Ectodermal cell (in vitro differentiated cells): Measurements from ENCODE around the gene PFKM.

Source experiments
- H3K27ac ChIP-seq: 2 replicates; pipeline ENCODE4 v1.7.0; 2013; ENCODE audit warnings: mild to moderate bottlenecking, low read depth, low read length; ENCODE audit not compliant: insufficient read depth, poor library complexity, severe bottlenecking
- H3K27me3 ChIP-seq: 2 replicates; pipeline ENCODE4 v1.7.0; 2013; ENCODE audit warnings: mild to moderate bottlenecking, low read length; ENCODE audit not compliant: insufficient read depth, control insufficient read depth, poor library complexity, severe bottlenecking
- H3K36me3 ChIP-seq: one replicate; pipeline ENCODE4 v1.7.0; 2013; ENCODE audit warnings: low read length; ENCODE audit not compliant: control insufficient read depth, insufficient read depth
- H3K4me1 ChIP-seq: one replicate; pipeline ENCODE4 v1.7.0; 2013; ENCODE audit warnings: low read length; ENCODE audit not compliant: control insufficient read depth, insufficient read depth
- H3K4me3 ChIP-seq: 2 replicates; pipeline ENCODE4 v1.7.0; 2013; ENCODE audit warnings: low read depth, low read length, control low read depth; ENCODE audit not compliant: insufficient read depth
- H3K9me3 ChIP-seq: 2 replicates; pipeline ENCODE4 v1.7.0; 2013; ENCODE audit warnings: mild to moderate bottlenecking, low read length, moderate library complexity; ENCODE audit not compliant: control insufficient read depth
- WGBS, 2 experiments: methylation state at CpG; one replicate each; pipeline ENCODE4 v1.1.7; 2013; ENCODE audit warnings: missing lambda C conversion rate in 2 of 2; 5-methylcytosine and 5-hydroxymethylcytosine counted together

PFKM gene

DNA sequence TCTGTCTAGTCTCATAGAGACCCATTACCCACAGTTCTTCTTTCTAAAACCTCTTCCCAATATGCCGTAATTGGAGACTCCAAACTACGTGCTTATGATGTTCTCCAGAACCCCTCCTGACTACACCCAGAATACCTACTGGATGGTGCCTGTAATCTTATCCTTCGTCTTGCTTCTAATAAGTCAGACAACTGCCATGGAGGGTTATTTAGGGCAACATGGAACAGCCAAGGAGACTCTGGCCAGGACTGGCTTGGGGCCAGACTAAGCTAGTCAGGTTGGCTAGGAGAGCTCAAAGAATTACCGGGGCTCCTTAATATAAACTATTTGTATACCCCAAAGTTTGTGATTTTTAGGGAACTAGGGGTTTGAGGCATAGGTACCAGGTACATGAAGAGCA lies 6.8 kb downstream of the PFKM start:
- Histone ChIP-seq H3K4me3 (no peak overlapping the region), H3K36me3 (peaks cover 50% of the 10 kb centered on the region), H3K27ac (no peak overlapping the region), H3K9me3 (no peaks in the 10 kb centered on the region), H3K4me1 (peaks cover 8% of the 10 kb centered on the region), H3K27me3 (no peaks in the 10 kb centered on the region)
- WGBS, 2 experiments: 95 to 98% methylated on average over 4 of the region's 4 CpGs

DNA sequence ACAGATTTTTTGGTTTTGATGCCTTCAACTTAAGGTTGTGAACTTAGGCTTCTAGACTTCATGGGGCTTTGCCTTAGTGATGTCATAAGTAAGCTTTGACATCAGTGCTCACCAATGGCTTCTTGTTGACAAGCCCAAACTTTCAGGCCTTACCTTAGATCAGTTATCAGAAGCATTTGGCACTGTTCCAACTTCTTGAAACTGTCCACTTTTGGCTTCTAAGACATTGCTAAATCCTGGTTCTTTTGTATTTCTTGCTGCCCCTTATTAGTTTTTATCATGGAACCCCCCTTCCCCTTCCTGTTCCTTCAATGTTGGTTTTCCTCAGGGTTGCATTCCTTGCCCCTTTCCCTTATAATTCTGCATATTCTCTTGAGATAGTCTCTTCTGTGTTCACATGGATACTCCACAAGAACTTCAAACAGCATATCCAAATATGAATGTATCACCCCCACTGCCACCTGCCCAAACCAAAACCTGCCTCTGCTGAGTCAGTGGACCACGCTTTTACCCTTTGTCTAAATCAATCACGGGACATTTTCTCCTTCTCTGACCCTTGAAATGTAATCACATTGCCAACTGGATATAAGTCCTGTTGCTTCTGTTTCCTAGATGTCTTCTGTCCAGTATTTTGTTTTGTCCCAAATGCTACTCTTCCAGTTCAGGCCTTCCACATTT lies 7.9 kb downstream of the PFKM start:
- no peak overlapping the region for H3K27ac ChIP-seq
- H3K27me3 ChIP-seq: no peaks in the 10 kb centered on the region
- H3K4me3 ChIP-seq: no peak overlapping the region
- H3K9me3 ChIP-seq: no peaks in the 10 kb centered on the region
- H3K4me1 ChIP-seq: peaks cover 1% of the 10 kb centered on the region
- peaks cover 61% of the 10 kb centered on the region for H3K36me3 ChIP-seq
- WGBS, 2 experiments: 94% methylated on average over 2 of the region's 2 CpGs

DNA sequence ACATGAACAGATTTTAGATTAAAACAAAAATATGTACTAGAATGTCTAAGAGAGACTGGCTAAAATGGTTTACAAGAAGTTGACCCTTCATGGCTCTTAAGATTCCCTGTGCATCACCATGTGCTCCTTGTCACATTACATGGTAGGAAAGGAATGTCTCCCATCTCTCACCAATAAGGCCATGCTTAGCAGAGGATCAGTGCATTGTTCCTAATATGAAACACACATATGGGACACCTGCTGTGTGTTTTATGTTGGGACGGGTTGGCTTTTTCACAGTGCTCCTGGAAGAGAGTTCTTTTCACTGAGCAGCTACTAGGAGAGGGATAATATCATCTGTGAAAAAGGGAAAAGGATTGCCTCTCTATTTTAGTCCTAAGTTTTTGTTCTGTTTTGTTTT lies 9.6 kb downstream of the PFKM start:
- Histone ChIP-seq H3K4me1 (no peaks in the 10 kb centered on the region), H3K27me3 (no peaks in the 10 kb centered on the region), H3K4me3 (no peak overlapping the region), H3K27ac (no peak overlapping the region), H3K36me3 (peaks cover 68% of the 10 kb centered on the region), H3K9me3 (no peaks in the 10 kb centered on the region)
- WGBS, 2 experiments: 96 to 100% methylated on average over 1 of the region's 1 CpG

DNA sequence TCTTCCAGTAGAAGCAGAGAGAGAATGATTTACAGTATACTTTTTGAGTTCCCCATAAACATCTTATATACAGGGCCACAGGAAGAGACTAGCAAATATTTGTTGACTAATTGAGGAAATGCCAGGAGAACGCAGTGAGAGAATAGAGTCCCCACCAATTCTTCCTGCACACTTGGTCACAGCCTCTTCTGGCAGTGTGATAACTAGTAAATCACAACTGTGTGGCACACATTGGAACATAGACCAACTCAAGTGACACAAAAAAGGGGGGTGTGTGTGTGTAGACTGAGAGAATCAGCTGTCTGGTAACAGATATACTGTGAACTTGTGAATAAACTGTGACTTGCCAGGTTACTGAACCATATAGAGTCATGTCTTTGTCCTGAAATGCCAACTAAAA lies 10.2 kb downstream of the PFKM start:
- H3K36me3 ChIP-seq: peaks cover 71% of the 10 kb centered on the region
- no peak overlapping the region for H3K4me3 ChIP-seq
- no peaks in the 10 kb centered on the region for H3K27me3 ChIP-seq
- H3K27ac ChIP-seq: no peak overlapping the region
- H3K9me3 ChIP-seq: no peaks in the 10 kb centered on the region
- 90 to 93% methylated on average over 1 of the region's 1 CpG for WGBS, 2 experiments
- H3K4me1 ChIP-seq: no peaks in the 10 kb centered on the region

DNA sequence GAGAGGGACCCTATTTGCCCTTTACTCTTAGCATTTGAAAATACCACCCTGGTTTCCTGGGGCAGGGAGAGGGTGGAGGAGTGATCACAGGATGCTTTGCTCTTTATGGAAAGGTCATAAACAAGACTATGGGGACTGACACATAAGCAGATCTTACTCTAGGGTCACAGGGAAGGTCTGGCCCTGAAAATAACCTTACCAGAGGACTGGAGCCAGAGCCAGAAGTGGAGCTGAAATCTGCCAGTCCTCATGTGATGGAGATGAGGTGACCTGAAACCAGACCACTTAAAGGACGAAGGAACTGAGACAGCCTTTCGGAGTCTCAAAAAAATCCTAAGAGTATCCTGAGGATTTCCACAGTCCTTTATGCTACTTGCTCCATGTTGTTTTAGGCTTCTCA lies 12.4 kb downstream of the PFKM start:
- H3K36me3 ChIP-seq: peaks cover 70% of the 10 kb centered on the region
- H3K27ac ChIP-seq: no peak overlapping the region
- H3K4me1 ChIP-seq: no peaks in the 10 kb centered on the region
- no peaks in the 10 kb centered on the region for H3K27me3 ChIP-seq
- no peak overlapping the region for H3K4me3 ChIP-seq
- 95% methylated on average over 2 of the region's 2 CpGs for WGBS, 2 experiments
- no peaks in the 10 kb centered on the region for H3K9me3 ChIP-seq

DNA sequence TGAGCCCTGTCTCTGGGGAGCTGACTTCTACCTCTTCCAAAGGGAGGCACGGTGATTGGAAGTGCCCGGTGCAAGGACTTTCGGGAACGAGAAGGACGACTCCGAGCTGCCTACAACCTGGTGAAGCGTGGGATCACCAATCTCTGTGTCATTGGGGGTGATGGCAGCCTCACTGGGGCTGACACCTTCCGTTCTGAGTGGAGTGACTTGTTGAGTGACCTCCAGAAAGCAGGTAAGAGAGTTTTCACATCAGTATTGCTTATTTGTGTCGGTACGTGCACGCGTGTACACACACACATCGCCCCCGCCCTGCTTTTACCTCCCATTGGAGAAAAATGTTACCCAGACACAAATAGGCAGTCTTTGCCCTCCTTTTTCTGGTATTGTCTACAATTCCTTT lies 13.7 kb downstream of the PFKM start:
- Histone ChIP-seq H3K36me3 (peaks cover 71% of the 10 kb centered on the region), H3K27me3 (no peaks in the 10 kb centered on the region), H3K4me1 (no peaks in the 10 kb centered on the region), H3K9me3 (no peaks in the 10 kb centered on the region), H3K4me3 (no peak overlapping the region), H3K27ac (no peak overlapping the region)
- 96 to 97% methylated on average over 14 of the region's 14 CpGs for WGBS, 2 experiments

DNA sequence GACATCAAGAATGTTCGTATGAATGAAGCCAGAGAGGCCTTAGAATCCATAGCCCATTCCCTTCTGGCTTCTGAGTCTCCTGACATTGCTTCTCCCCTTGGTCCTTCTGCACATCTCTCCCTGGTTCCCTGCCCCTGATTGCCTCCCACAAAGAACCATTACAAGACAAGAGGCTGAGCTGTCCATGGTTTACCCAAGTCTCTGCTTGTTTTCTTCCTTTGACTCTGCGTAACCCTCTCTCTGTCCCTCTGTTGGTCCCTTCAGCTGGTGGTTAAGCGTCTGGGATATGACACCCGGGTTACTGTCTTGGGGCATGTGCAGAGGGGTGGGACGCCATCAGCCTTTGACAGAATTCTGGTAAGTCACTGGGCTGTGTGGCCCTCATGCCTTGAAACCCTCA lies 15.9 kb downstream of the PFKM start:
- Histone ChIP-seq H3K9me3 (no peaks in the 10 kb centered on the region), H3K36me3 (peaks cover 70% of the 10 kb centered on the region), H3K27ac (no peak overlapping the region), H3K4me3 (no peak overlapping the region), H3K4me1 (no peaks in the 10 kb centered on the region), H3K27me3 (no peaks in the 10 kb centered on the region)
- 93 to 96% methylated on average over 5 of the region's 5 CpGs for WGBS, 2 experiments

DNA sequence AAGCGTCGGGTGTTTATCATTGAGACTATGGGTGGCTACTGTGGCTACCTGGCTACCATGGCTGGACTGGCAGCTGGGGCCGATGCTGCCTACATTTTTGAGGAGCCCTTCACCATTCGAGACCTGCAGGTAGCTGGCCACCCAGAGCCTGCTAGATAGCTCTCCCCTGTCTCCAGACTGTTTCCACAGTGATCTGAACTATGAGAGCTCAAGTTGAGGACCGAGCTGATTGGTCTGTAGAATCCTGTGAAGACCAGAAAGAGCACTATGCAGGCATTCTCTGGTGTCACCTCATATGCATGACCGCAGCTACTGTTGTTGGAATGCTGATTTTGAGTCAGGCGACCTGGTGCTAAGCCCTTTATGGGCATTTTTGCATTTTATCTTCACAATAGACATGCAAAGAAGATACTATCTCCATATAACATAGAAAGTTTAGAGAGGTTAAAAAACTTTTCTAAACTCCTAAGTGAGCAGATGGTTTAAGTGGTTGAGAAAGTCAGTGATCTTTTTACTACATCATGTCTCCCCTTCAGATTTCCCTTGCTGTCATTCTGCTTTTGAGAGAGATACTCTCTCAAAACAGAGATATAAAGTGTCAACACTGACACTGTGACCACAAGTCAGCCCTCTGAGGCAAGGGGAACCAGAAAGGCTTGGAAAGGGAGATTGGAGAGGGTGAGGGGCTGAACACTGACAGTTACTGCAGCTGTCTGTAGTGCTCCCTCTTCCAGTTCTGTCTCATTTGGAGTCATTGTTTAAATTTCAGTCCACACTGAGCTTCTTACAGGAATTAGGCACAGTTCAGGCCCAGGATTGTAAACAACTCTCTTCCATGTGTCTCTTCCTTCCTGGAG lies 23.9 kb downstream of the PFKM start:
- Histone ChIP-seq H3K27ac (no peak overlapping the region), H3K36me3 (peaks cover 52% of the 10 kb centered on the region), H3K4me3 (no peak overlapping the region), H3K9me3 (no peaks in the 10 kb centered on the region), H3K27me3 (no peaks in the 10 kb centered on the region), H3K4me1 (no peaks in the 10 kb centered on the region)
- 84 to 85% methylated on average over 7 of the region's 7 CpGs for WGBS, 2 experiments

DNA sequence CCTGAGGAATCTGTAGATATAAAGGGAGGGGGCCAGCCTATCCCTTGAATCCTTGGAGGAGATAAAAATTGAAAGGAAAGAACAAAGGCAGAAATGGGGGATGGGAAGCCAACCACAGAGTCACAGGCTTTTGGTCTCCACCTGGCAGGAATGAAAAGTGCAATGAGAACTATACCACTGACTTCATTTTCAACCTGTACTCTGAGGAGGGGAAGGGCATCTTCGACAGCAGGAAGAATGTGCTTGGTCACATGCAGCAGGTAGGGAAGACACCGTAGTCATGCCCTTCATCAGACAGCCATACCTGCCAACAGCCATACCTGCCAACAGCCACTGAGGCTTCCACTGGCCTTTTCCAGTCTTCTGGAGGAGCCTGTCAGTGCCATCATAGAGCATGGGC lies 24.7 kb downstream of the PFKM start:
- Histone ChIP-seq H3K4me3 (no peak overlapping the region), H3K36me3 (peaks cover 46% of the 10 kb centered on the region), H3K27me3 (no peaks in the 10 kb centered on the region), H3K4me1 (no peaks in the 10 kb centered on the region), H3K27ac (no peak overlapping the region), H3K9me3 (no peaks in the 10 kb centered on the region)
- 95 to 99% methylated on average over 2 of the region's 2 CpGs for WGBS, 2 experiments

DNA sequence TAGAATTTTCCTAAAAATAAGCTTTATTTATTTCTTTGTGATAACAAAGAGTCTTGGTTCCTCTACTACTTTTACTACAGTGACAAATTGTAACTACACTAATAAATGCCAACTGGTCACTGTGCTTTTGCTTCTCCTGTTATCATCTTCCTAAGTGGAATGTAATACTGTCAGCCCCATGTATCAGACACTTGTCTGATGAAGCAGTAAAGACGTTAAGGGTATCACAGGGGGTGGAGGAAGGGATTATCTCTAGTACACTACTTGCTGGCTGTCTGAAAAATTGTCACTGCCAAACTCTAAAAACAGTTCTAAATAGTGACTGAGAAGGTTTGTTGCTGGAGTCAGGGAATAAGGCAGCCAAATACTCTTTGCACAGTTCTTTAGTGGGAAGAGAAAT lies 26.8 kb downstream of the PFKM start:
- WGBS, 2 experiments: 86 to 92% methylated on average over 1 of the region's 1 CpG
- no peaks in the 10 kb centered on the region for H3K27me3 ChIP-seq
- H3K4me1 ChIP-seq: no peaks in the 10 kb centered on the region
- peaks cover 47% of the 10 kb centered on the region for H3K36me3 ChIP-seq
- H3K9me3 ChIP-seq: no peaks in the 10 kb centered on the region
- no peak overlapping the region for H3K27ac ChIP-seq
- H3K4me3 ChIP-seq: no peak overlapping the region
